ENCODE measurements around the gene VHLL.
"Not testable (repeated sequence)": the region's sequence is repeated elsewhere in the genome, so short reads cannot be mapped to it uniquely, and the experiment has no call there.

GRCh38 chr1:156323179-156323578 lies 24.1 kb upstream of the VHLL start:
- TF ChIP-seq, protein P1, sequence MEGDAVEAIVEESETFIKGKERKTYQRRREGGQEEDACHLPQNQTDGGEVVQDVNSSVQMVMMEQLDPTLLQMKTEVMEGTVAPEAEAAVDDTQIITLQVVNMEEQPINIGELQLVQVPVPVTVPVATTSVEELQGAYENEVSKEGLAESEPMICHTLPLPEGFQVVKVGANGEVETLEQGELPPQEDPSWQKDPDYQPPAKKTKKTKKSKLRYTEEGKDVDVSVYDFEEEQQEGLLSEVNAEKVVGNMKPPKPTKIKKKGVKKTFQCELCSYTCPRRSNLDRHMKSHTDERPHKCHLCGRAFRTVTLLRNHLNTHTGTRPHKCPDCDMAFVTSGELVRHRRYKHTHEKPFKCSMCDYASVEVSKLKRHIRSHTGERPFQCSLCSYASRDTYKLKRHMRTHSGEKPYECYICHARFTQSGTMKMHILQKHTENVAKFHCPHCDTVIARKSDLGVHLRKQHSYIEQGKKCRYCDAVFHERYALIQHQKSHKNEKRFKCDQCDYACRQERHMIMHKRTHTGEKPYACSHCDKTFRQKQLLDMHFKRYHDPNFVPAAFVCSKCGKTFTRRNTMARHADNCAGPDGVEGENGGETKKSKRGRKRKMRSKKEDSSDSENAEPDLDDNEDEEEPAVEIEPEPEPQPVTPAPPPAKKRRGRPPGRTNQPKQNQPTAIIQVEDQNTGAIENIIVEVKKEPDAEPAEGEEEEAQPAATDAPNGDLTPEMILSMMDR (IDR thresholded peaks at IDR 0.05; ENCODE audit: low read length) = not testable (repeated sequence)
- TF ChIP-seq EZH2phosphoT487 (IDR thresholded peaks at IDR 0.05; ENCODE audit: low read length) = not testable (repeated sequence)

Data from MM.1S (cell line).